Left lung (tissue), 10 donors: ENCODE data around the gene TP53BP1. TPM values are rescaled to one million over a fixed set of nuclear protein-coding genes. Genes with fewer than 3 reads are reported as not detected.

Source experiments
- ATAC-seq: fragments of 200-7000 bp; cut with Tn5 transposase; one replicate; pipeline ENCODE4 v1.9.1; 2020; ENCODE audit warnings: moderate library complexity
- DNase-seq, 4 donors: peaks; one replicate each; pipeline ENCODE4 v3.0.0-alpha.2; 2013 to 2020
- H3K27ac ChIP-seq, 2 donors: fragments of 200-600 bp; sonication (generic) in 1 of 2; one replicate each; pipeline versions ENCODE4 v1.5.0 to v1.8.0; 2020 to 2021
- H3K27me3 ChIP-seq, 2 donors: fragments of 200-600 bp; sonication (generic) in 1 of 2; one replicate each; pipeline versions ENCODE4 v1.5.0 to v1.8.0; 2020 to 2021
- H3K36me3 ChIP-seq, 2 donors: fragments of 200-600 bp; sonication (generic) in 1 of 2; one replicate each; pipeline versions ENCODE4 v1.5.0 to v1.8.0; 2020 to 2021
- H3K4me1 ChIP-seq, 2 donors: fragments of 200-600 bp; one replicate each; pipeline ENCODE4 v1.8.0; 2021
- H3K4me3 ChIP-seq, 2 donors: fragments of 200-600 bp; sonication (generic) in 1 of 2; one replicate each; pipeline versions ENCODE4 v1.5.0 to v1.8.0; 2020 to 2021; ENCODE audit warnings: mild to moderate bottlenecking in 1 of 2
- H3K9me3 ChIP-seq, 2 donors: fragments of 200-600 bp; sonication (generic) in 1 of 2; one replicate each; pipeline versions ENCODE4 v1.5.0 to v1.8.0; 2020 to 2021
- intact Hi-C, 2 donors: fragments of 100-400 bp; cut with DNase I; formaldehyde crosslinking; loops; one replicate each; pipeline versions ENCODE4 v1.11.2 to v1.14.2; 2022
- polyA plus RNA-seq, 6 donors: library from polyadenylated mRNA; unstranded; fragments of 120-200 nt; gene quantifications; one replicate each; pipeline ENCODE4 v1.2.1, GENCODE V29; 2013; ENCODE audit not compliant: insufficient read length in 6 of 6
- total RNA-seq, 2 donors: library from RNA; stranded (reverse); fragmentation: NEBNext Ultra II Directional; extraction: Animal tissue kit (Norgen Biotek cat#: 25700); gene quantifications; one replicate each; pipeline ENCODE4 v1.2.1, GENCODE V29; 2021
- TF ChIP-seq, protein P1 (sequence below), 2 donors: fragments of 200-600 bp; sonication (generic) in 1 of 2; IDR thresholded peaks; one replicate each; pipeline versions ENCODE4 v1.5.0 to v1.8.0; 2021; ENCODE audit warnings: antibody characterized with exemption in 2 of 2
- donor health status: DM: no; HTN: yes; CAD: no.
- donor health status: DM: no; HTN: no; CAD: no.

TP53BP1 gene
- total and polyA plus RNA-seq, 8 donors: 32.7 to 112 (median 90.0) TPM

DNA sequence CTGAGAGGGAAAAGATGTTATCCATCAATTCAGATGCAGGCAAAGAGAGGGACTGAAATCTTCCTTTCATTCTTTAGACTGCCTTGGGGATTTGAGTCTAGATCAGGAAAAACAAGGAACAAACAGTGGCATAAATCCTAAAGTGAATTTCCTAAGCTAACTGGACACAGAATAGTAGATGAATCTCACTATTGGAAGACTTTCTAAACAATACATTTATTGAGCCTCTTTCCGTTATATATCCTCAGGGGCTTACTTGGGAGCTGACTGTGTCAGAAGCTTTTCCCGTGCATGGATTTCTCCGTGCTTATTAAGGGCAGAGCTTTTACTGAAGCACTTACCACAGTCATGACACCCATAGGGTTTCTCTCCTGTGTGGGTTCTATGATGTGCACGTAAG, 132.1 kb downstream of the TP53BP1 start:
- Histone ChIP-seq H3K27me3 (no peaks in the 10 kb centered on the region), H3K36me3 (peaks cover 4 to 91% of the 10 kb centered on the region in 2 donors), H3K27ac (no peak overlapping the region), H3K4me3 (no peak overlapping the region), H3K4me1 (no peaks in the 10 kb centered on the region), H3K9me3 (peaks cover 13 to 61% of the 10 kb centered on the region in 2 donors)
- DNase-seq (no peak), ATAC-seq (no peak)
- TF ChIP-seq, protein P1, sequence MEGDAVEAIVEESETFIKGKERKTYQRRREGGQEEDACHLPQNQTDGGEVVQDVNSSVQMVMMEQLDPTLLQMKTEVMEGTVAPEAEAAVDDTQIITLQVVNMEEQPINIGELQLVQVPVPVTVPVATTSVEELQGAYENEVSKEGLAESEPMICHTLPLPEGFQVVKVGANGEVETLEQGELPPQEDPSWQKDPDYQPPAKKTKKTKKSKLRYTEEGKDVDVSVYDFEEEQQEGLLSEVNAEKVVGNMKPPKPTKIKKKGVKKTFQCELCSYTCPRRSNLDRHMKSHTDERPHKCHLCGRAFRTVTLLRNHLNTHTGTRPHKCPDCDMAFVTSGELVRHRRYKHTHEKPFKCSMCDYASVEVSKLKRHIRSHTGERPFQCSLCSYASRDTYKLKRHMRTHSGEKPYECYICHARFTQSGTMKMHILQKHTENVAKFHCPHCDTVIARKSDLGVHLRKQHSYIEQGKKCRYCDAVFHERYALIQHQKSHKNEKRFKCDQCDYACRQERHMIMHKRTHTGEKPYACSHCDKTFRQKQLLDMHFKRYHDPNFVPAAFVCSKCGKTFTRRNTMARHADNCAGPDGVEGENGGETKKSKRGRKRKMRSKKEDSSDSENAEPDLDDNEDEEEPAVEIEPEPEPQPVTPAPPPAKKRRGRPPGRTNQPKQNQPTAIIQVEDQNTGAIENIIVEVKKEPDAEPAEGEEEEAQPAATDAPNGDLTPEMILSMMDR (IDR thresholded peaks at IDR 0.05): no peak
- intact Hi-C loops: no loop called here

Other genes with a start within 250 kb of the TP53BP1 start
- gene TGM5, start 226.2 kb downstream of the TP53BP1 start, total RNA-seq: not detected
- gene TGM5, start 226.2 kb downstream of the TP53BP1 start, polyA plus RNA-seq: not detected
- not detected for gene TGM7, start 190.9 kb downstream of the TP53BP1 start, total RNA-seq
- not detected for gene TGM7, start 190.9 kb downstream of the TP53BP1 start, polyA plus RNA-seq
- 10 to 100 TPM in 1 of 2 donors, 1 to 10 TPM in 1; 6.9 to 10.9 TPM for gene LCMT2, start 162.6 kb downstream of the TP53BP1 start, total RNA-seq
- 10 to 100 TPM in 1 of 6 donors, 1 to 10 TPM in 5; 7.0 to 10.5 (median 9.0) TPM for gene LCMT2, start 162.6 kb downstream of the TP53BP1 start, polyA plus RNA-seq
- 10 to 100 TPM; 19.9 to 25.5 TPM for gene ZSCAN29, start 122.1 kb downstream of the TP53BP1 start, total RNA-seq
- gene ZSCAN29, start 122.1 kb downstream of the TP53BP1 start, polyA plus RNA-seq: 10 to 100 TPM; 32.2 to 36.1 (median 34.6) TPM
- 10 to 100 TPM; 18.5 to 20.8 TPM for gene TUBGCP4, start 122.1 kb downstream of the TP53BP1 start, total RNA-seq
- 10 to 100 TPM; 23.9 to 29.0 (median 28.1) TPM for gene TUBGCP4, start 122.1 kb downstream of the TP53BP1 start, polyA plus RNA-seq
- gene MAP1A, start 24.5 kb upstream of the TP53BP1 start, total RNA-seq: 10 to 100 TPM; 12.7 to 13.4 TPM
- gene MAP1A, start 24.5 kb upstream of the TP53BP1 start, polyA plus RNA-seq: 1 to 10 TPM; 6.4 to 9.4 (median 8.5) TPM
- 10 to 100 TPM; 28.6 to 35.7 TPM for gene PPIP5K1, start 97.1 kb upstream of the TP53BP1 start, total RNA-seq
- gene PPIP5K1, start 97.1 kb upstream of the TP53BP1 start, polyA plus RNA-seq: 10 to 100 TPM; 20.2 to 30.6 (median 26.6) TPM
- gene CKMT1B, start 100.9 kb upstream of the TP53BP1 start, total RNA-seq: 10 to 100 TPM in 1 of 2 donors, 1 to 10 TPM in 1; 3.7 to 11.3 TPM
- gene CKMT1B, start 100.9 kb upstream of the TP53BP1 start, polyA plus RNA-seq: under 1 TPM in 5 of 6 donors, not detected in 1; 0.10 to 0.69 (median 0.43) TPM
- gene STRC, start 125.6 kb upstream of the TP53BP1 start, total RNA-seq: under 1 TPM; 0.15 to 0.29 TPM
- 1 to 10 TPM in 3 of 6 donors, under 1 TPM in 3; 0.67 to 1.3 (median 0.88) TPM for gene STRC, start 125.6 kb upstream of the TP53BP1 start, polyA plus RNA-seq
- gene CATSPER2, start 155.7 kb upstream of the TP53BP1 start, total RNA-seq: 1 to 10 TPM; 2.8 to 4.0 TPM
- gene CATSPER2, start 155.7 kb upstream of the TP53BP1 start, polyA plus RNA-seq: 10 to 100 TPM in 2 of 6 donors, 1 to 10 TPM in 4; 7.5 to 10.6 (median 9.4) TPM
- 10 to 100 TPM in 1 of 2 donors, 1 to 10 TPM in 1; 6.2 to 16.8 TPM for gene CKMT1A, start 200.7 kb upstream of the TP53BP1 start, total RNA-seq
- gene CKMT1A, start 200.7 kb upstream of the TP53BP1 start, polyA plus RNA-seq: under 1 TPM in 4 of 6 donors, not detected in 2; 0.18 to 0.49 (median 0.40) TPM